OCI-LY1 (cell line): Measurements from ENCODE around the gene CD6.

Experiments used
- H2AFZ ChIP-seq: fragments of 200-600 bp; sonication (generic), shearing (Covaris generic); 2 replicates; pipeline ENCODE4 v1.6.0; 2014; ENCODE audit warnings: antibody characterized with exemption, mild to moderate bottlenecking, low read length
- H3F3A ChIP-seq: fragments of 200-600 bp; sonication (generic), shearing (Covaris generic); 2 replicates; pipeline ENCODE4 v1.6.0; 2014; ENCODE audit warnings: mild to moderate bottlenecking, antibody characterized with exemption, low read length, moderate library complexity; ENCODE audit not compliant: insufficient read depth
- H3K27ac ChIP-seq: fragments of 200-600 bp; sonication (generic); 2 replicates; pipeline ENCODE4 v1.5.1; 2014; ENCODE audit warnings: low read length, mixed run types, mild to moderate bottlenecking, low read depth; ENCODE audit not compliant: poor library complexity, severe bottlenecking
- H3K27me3 ChIP-seq: fragments of 200-600 bp; sonication (generic); 2 replicates; pipeline ENCODE4 v1.6.0; 2014; ENCODE audit warnings: antibody characterized with exemption, mild to moderate bottlenecking, low read length, moderate library complexity; ENCODE audit not compliant: insufficient read depth
- H3K36me3 ChIP-seq: fragments of 200-600 bp; sonication (generic); 2 replicates; pipeline ENCODE4 v1.6.1; 2014; ENCODE audit warnings: mild to moderate bottlenecking, antibody characterized with exemption, low read length, moderate library complexity, mixed read lengths; ENCODE audit not compliant: insufficient read depth
- H3K4me1 ChIP-seq: fragments of 200-600 bp; sonication (generic); 2 replicates; pipeline ENCODE4 v1.5.1; 2014; ENCODE audit warnings: mild to moderate bottlenecking, low read length, moderate library complexity; ENCODE audit not compliant: insufficient read depth, severe bottlenecking
- H3K4me2 ChIP-seq: fragments of 200-600 bp; sonication (generic), shearing (Covaris generic); 2 replicates; pipeline ENCODE4 v1.6.1; 2014; ENCODE audit warnings: low read length
- H3K4me3 ChIP-seq: fragments of 200-600 bp; sonication (generic); 2 replicates; pipeline ENCODE4 v1.5.1; 2014; ENCODE audit warnings: low read length, low read depth, mild to moderate bottlenecking, mixed read lengths; ENCODE audit not compliant: poor library complexity, severe bottlenecking
- H3K79me2 ChIP-seq: fragments of 200-600 bp; shearing (Covaris generic); 2 replicates; pipeline ENCODE4 v1.6.1; 2016; ENCODE audit warnings: mixed run types, low read length, mixed read lengths; ENCODE audit not compliant: insufficient read depth
- H3K9ac ChIP-seq: fragments of 200-600 bp; sonication (generic), shearing (Covaris generic); 2 replicates; pipeline ENCODE4 v1.6.1; 2014; ENCODE audit warnings: mild to moderate bottlenecking, low read length, mixed read lengths
- H3K9me2 ChIP-seq: fragments of 200-600 bp; sonication (generic), shearing (Covaris generic); 2 replicates; pipeline ENCODE4 v1.6.1; 2014; ENCODE audit warnings: low read depth, mild to moderate bottlenecking, low read length, mixed read lengths
- H3K9me3 ChIP-seq: fragments of 200-600 bp; shearing (Covaris generic); 2 replicates; pipeline ENCODE4 v1.6.1; 2014; ENCODE audit warnings: low read length, mixed read lengths
- H4K20me1 ChIP-seq: fragments of 200-600 bp; sonication (generic), shearing (Covaris generic); 2 replicates; pipeline ENCODE4 v1.6.0; 2016; ENCODE audit warnings: mild to moderate bottlenecking, low read length; ENCODE audit not compliant: insufficient read depth
- CTCF ChIP-seq: fragments of 200-600 bp; sonication (generic), shearing (Covaris generic); IDR thresholded peaks from 2 replicates; pipeline ENCODE4 v1.5.1; 2017; ENCODE audit warnings: mild to moderate bottlenecking, antibody characterized with exemption, low read length, moderate library complexity, mixed read lengths
- EZH2 ChIP-seq: fragments of 200-600 bp; sonication (generic), shearing (Covaris generic); IDR thresholded peaks from 2 replicates; pipeline ENCODE4 v1.8.0; 2017; ENCODE audit warnings: borderline replicate concordance, mixed run types, mild to moderate bottlenecking, antibody characterized with exemption, low read length, moderate library complexity, mixed read lengths

The CD6 gene

GRCh38 chr11:60985991-60986915, 14.8 kb downstream of the CD6 start:
- H3K9ac ChIP-seq = no peak overlapping the region

DNA sequence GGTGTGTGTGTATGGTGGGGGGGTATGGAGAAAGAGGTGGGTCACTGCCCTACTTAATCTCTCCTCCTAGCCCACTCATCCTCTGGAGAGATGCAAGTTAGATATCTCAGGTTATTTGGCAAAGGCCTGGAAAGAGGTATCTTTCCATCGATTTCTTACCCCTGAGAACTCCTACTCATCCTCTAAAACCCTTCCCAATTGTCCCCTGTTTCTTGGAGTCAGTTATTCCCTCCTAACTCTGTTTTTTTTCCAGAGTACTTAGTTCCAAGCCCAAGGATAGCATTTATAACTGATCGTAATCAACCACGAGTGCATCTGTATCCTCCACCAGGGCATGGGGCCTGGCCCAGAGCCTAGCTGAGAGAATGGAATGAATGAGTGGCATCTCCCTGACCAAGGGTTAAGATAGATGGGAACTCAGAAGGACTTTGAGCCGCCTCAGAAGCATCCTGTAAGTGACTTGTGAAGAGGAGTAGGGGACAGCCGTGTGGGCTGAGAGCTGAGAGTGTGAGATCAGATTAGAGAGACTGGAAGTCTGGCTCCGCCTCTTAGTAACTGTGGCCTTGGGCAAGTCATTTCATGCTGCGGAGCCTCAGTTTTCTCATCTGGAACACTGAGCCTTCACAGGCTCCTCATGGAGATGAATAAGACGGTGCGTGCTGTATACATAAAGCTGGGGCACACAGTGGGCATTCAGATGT, 16.2 kb downstream of the CD6 start:
- no peak overlapping the region for H3K4me3 ChIP-seq
- H2AFZ ChIP-seq = no peak overlapping the region
- TF ChIP-seq EZH2 (no peak), CTCF (no peak)
- H3F3A ChIP-seq = no peaks in the 10 kb centered on the region
- H3K9me2 ChIP-seq = no peaks in the 10 kb centered on the region
- H3K9me3 ChIP-seq = no peaks in the 10 kb centered on the region
- no peak overlapping the region for H3K4me2 ChIP-seq
- no peaks in the 10 kb centered on the region; the same call in 1 of the 2 replicates for H3K27me3 ChIP-seq
- no peaks in the 10 kb centered on the region for H3K79me2 ChIP-seq
- H3K36me3 ChIP-seq = no peaks in the 10 kb centered on the region
- H4K20me1 ChIP-seq = no peaks in the 10 kb centered on the region
- H3K27ac ChIP-seq = no peak overlapping the region
- no peak overlapping the region for H3K9ac ChIP-seq
- peaks cover 15% of the 10 kb centered on the region for H3K4me1 ChIP-seq

More at GRCh38 chr11:60985991-60986915, 14.8 kb downstream of the CD6 start:
- Histone ChIP-seq H3K79me2 (no peaks in the 10 kb centered on the region), H3K9me2 (no peaks in the 10 kb centered on the region), H3F3A (no peaks in the 10 kb centered on the region), H2AFZ (no peak overlapping the region), H3K4me1 (peaks cover 19% of the 10 kb centered on the region), H3K36me3 (no peaks in the 10 kb centered on the region), H3K27me3 (no peaks in the 10 kb centered on the region; the same call in 1 of the 2 replicates), H3K9me3 (no peaks in the 10 kb centered on the region), H3K4me3 (no peak overlapping the region), H3K4me2 (no peak overlapping the region), H4K20me1 (no peaks in the 10 kb centered on the region), H3K27ac (no peak overlapping the region)
- TF ChIP-seq CTCF = no peak
- no peak for TF ChIP-seq EZH2

GRCh38 chr11:60988658-60989057, 17.2 kb downstream of the CD6 start:
- Histone ChIP-seq H2AFZ (no peak overlapping the region), H3K27me3 (no peaks in the 10 kb centered on the region; the same call in 1 of the 2 replicates), H3K27ac (no peak overlapping the region), H3K4me2 (no peak overlapping the region), H3K9me3 (no peaks in the 10 kb centered on the region), H3K4me3 (no peak overlapping the region), H3K79me2 (no peaks in the 10 kb centered on the region), H3K4me1 (peaks cover 15% of the 10 kb centered on the region), H4K20me1 (no peaks in the 10 kb centered on the region), H3F3A (no peaks in the 10 kb centered on the region), H3K36me3 (no peaks in the 10 kb centered on the region), H3K9ac (no peak overlapping the region), H3K9me2 (no peaks in the 10 kb centered on the region)
- no peak for TF ChIP-seq CTCF
- TF ChIP-seq EZH2 = no peak
